Epithelial cell of proximal tubule (primary cell): Measurements from ENCODE around the gene TNFAIP8. TPM values are rescaled to one million over a fixed set of nuclear protein-coding genes. Genes with fewer than 3 reads are reported as not detected.

ENCODE experiments used
- DNase-seq: peaks from one replicate; pipeline ENCODE4 v3.0.0-alpha.2; 2011; ENCODE audit warnings: low read depth
- H3K4me3 ChIP-seq: 2 replicates; pipeline ENCODE4 v1.5.1; 2011; ENCODE audit warnings: low read depth, mild to moderate bottlenecking, low read length
- CTCF ChIP-seq: conservative IDR thresholded peaks from 2 replicates; pipeline ENCODE4 v1.5.1; 2012; ENCODE audit warnings: low read depth, mild to moderate bottlenecking, low read length
- total RNA-seq: library from RNA; depleted of rRNA; stranded (reverse); fragments of >200 nt; gene quantifications from 2 replicates; pipeline ENCODE4 v1.2.3, GENCODE V29; 2015

TNFAIP8 gene
- total RNA-seq, 1 donor from 2014 or later = 60.9 TPM

GRCh38 chr5:119365847-119366539, 10.2 kb downstream of the TNFAIP8 start:
- no peak for DNase-seq
- no peak for TF ChIP-seq CTCF
- H3K4me3 ChIP-seq = no peak overlapping the region

- TF ChIP-seq CTCF = no peak
- H3K4me3 ChIP-seq = no peak overlapping the region
- no peak for DNase-seq
Measured at GRCh38 chr5:119366540-119366881, 10.7 kb downstream of the TNFAIP8 start.

GRCh38 chr5:119367502-119368237, 11.9 kb downstream of the TNFAIP8 start:
- H3K4me3 ChIP-seq = no peak overlapping the region
- DNase-seq = no peak
- TF ChIP-seq CTCF = no peak

- no peak for TF ChIP-seq CTCF
- H3K4me3 ChIP-seq = no peak overlapping the region
- no peak for DNase-seq
Measured at GRCh38 chr5:119368238-119368630, 12.4 kb downstream of the TNFAIP8 start.

GRCh38 chr5:119370486-119370885, 14.7 kb downstream of the TNFAIP8 start:
- no peak for TF ChIP-seq CTCF
- DNase-seq = no peak
- no peak overlapping the region for H3K4me3 ChIP-seq

GRCh38 chr5:119371146-119371545, 15.3 kb downstream of the TNFAIP8 start:
- TF ChIP-seq CTCF = no peak
- DNase-seq = no peak
- no peak overlapping the region for H3K4me3 ChIP-seq

- DNase-seq = no peak
- H3K4me3 ChIP-seq = no peak overlapping the region
- TF ChIP-seq CTCF = no peak
Measured at GRCh38 chr5:119373449-119373858, 17.6 kb downstream of the TNFAIP8 start.
